K562 (cell line): Measurements from ENCODE around the gene MYLK4. TPM values are rescaled to one million over a fixed set of nuclear protein-coding genes. Genes with fewer than 3 reads are reported as not detected.

ENCODE experiments used
- FOXM1 ChIP-seq, 2 experiments: fragments of 450-650 bp in 1 of 2; sonication (generic) in 1 of 2; formaldehyde crosslinking in 1 of 2; IDR thresholded peaks; 2 replicates each; pipeline versions ENCODE4 v1.6.1 to v1.9.0; 2017 to 2022; ENCODE audit warnings: low read depth in 2 of 2, mild to moderate bottlenecking in 2 of 2, missing genetic modification reagents in 1 of 2, moderate library complexity in 1 of 2
- HDAC2 ChIP-seq: fragments of 450-650 bp; IDR thresholded peaks from 2 replicates; pipeline ENCODE4 v1.6.1; 2016; ENCODE audit warnings: mild to moderate bottlenecking
- NR4A1 ChIP-seq, 2 experiments: fragments of 250-450 bp in 1 of 2; fragments of 450-650 bp in 1 of 2; sonication (Bioruptor Pico) in 1 of 2; IDR thresholded peaks; 2 replicates each; pipeline versions ENCODE4 v1.4.0 to v1.6.1; 2016 to 2020; ENCODE audit warnings: mild to moderate bottlenecking in 2 of 2, missing compliant biosample characterization in 1 of 2, missing genetic modification characterization in 1 of 2, moderate library complexity in 1 of 2
- OTX1 ChIP-seq: fragments of 450-650 bp; formaldehyde crosslinking; IDR thresholded peaks from 2 replicates; pipeline ENCODE4 v1.4.0; 2022; ENCODE audit warnings: mild to moderate bottlenecking
- POU5F1 ChIP-seq: fragments of 150-350 bp; IDR thresholded peaks from 2 replicates; pipeline ENCODE4 v1.6.1; 2014; ENCODE audit warnings: borderline replicate concordance, low read length, low read depth, mild to moderate bottlenecking; ENCODE audit not compliant: partially characterized antibody
- RCOR1 ChIP-seq, 2 experiments: IDR thresholded peaks; 2 replicates each; pipeline ENCODE4 v1.6.1; 2012; ENCODE audit warnings: low read depth in 2 of 2, low read length in 2 of 2, borderline replicate concordance in 1 of 2, improper control_type of control experiment in 1 of 2
- TEAD4 ChIP-seq, 2 experiments: sonication (generic) in 1 of 2; formaldehyde crosslinking in 1 of 2; IDR thresholded peaks; 2 replicates each; pipeline versions ENCODE4 v1.6.1 to v1.8.0; 2012 to 2022; ENCODE audit warnings: borderline replicate concordance in 1 of 2, inconsistent platforms in 1 of 2, low read length in 1 of 2, mild to moderate bottlenecking in 1 of 2, missing genetic modification reagents in 1 of 2
- ZFP30 ChIP-seq: fragments of 250-450 bp; sonication (Bioruptor Pico); IDR thresholded peaks from 2 replicates; pipeline ENCODE4 v1.8.0; 2022; ENCODE audit warnings: moderate library complexity, mild to moderate bottlenecking, inconsistent platforms, borderline replicate concordance
- ZNF143 ChIP-seq: sonication (generic); formaldehyde crosslinking; IDR thresholded peaks from 2 replicates; pipeline ENCODE4 v1.9.0; 2022; ENCODE audit warnings: mild to moderate bottlenecking, missing genetic modification reagents
- polyA plus RNA-seq, 8 experiments: library from polyadenylated mRNA; depleted of rRNA in 4 of 8; stranded (reverse) in 5 of 8; unstranded in 3 of 8; fragments of >200 nt; fragmentation: Nextera tagmentation in 2 of 8; fragmentation: Illumina TruSeq in 1 of 8; extraction: Ambion mirVana in 2 of 8; extraction: Trizol in 1 of 8; gene quantifications; 2 replicates each; pipeline versions ENCODE4 v1.2.1 to v1.2.3, GENCODE V29; 2011 to 2014; ENCODE audit warnings: inconsistent platforms in 1 of 8, missing spikeins in 1 of 8
- total RNA-seq, 7 experiments: library from RNA; depleted of rRNA in 6 of 7; stranded (reverse); fragments of >200 nt in 6 of 7; fragmentation: Illumina TruSeq in 2 of 7; extraction: Trizol in 2 of 7; gene quantifications; 2 replicates each; pipeline versions ENCODE4 v1.2.1 to v1.2.3, GENCODE V29; 2011 to 2021; ENCODE audit warnings: low replicate concordance in 1 of 7
- TF ChIP-seq, protein P1 (sequence below): fragments of 450-650 bp; formaldehyde crosslinking; IDR thresholded peaks from 2 replicates; pipeline ENCODE4 v1.4.0; 2020; ENCODE audit warnings: mild to moderate bottlenecking, moderate library complexity
- TF ChIP-seq, protein P2 (sequence below): fragments of 250-450 bp; sonication (Bioruptor Pico); IDR thresholded peaks from 2 replicates; pipeline ENCODE4 v1.5.0; 2021; ENCODE audit warnings: mild to moderate bottlenecking, moderate library complexity
- TF ChIP-seq, protein P3 (sequence below): sonication (generic); formaldehyde crosslinking; IDR thresholded peaks from 2 replicates; pipeline ENCODE4 v1.8.1; 2023; ENCODE audit warnings: mild to moderate bottlenecking, missing genetic modification reagents, moderate library complexity
- TF ChIP-seq, protein P4 (sequence below): fragments of 450-650 bp; IDR thresholded peaks from 2 replicates; pipeline ENCODE4 v1.6.1; 2016
- TF ChIP-seq, protein P5 (sequence below), 3 experiments: IDR thresholded peaks in 2 of 3; conservative IDR thresholded peaks in 1 of 3; 2 replicates each; pipeline ENCODE4 v1.5.1; 2011 to 2012; ENCODE audit warnings: low read length in 3 of 3, mild to moderate bottlenecking in 3 of 3, control low read depth in 2 of 3, improper control_type of control experiment in 1 of 3, inconsistent platforms in 1 of 3, low read depth in 1 of 3, mixed read lengths in 1 of 3, moderate library complexity in 1 of 3; ENCODE audit not compliant: insufficient read depth in 2 of 3

Gene MYLK4
- total and polyA plus RNA-seq, 9 of the 15 experiments (the other 6 are each of a cell fraction or from before 2014, with no cell fraction given), result 0.01 to 0.15 (median 0.06) TPM

DNA sequence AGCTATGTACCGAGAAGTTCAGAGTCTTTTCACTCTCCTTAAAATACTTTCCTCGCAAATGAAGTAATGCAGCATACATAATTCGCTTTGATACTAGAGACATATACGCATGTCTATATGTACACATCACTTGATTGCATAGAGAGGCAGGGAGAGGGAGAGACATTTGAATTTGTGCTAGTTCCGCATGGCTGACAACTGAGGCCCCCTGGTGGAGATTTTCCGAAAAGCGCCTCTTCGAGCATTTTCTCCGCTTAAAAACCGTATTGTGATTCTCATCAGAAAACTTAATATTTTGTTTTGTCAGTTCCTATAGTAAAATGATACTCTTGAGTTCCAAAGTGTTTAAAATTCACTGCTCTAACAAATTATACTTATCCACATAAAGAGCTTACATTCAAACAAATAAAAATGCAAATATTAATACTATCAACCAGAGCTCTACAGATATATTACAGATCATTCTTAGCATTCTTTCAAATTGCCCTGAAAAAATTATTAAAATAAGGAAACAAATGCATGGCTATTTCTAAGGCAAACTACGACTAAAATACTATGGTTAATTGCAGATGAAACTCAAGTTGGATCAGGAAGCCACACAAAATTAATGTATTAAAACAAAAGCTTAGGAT, 637 bp downstream of the MYLK4 start (continued):
- TF ChIP-seq, protein P1, sequence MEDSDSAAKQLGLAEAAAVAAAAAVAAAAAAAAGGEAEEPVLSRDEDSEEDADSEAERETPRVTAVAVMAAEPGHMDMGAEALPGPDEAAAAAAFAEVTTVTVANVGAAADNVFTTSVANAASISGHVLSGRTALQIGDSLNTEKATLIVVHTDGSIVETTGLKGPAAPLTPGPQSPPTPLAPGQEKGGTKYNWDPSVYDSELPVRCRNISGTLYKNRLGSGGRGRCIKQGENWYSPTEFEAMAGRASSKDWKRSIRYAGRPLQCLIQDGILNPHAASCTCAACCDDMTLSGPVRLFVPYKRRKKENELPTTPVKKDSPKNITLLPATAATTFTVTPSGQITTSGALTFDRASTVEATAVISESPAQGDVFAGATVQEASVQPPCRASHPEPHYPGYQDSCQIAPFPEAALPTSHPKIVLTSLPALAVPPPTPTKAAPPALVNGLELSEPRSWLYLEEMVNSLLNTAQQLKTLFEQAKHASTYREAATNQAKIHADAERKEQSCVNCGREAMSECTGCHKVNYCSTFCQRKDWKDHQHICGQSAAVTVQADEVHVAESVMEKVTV (CRISPR knock-in tag), result 0 out of 2 replicates have a peak, but pooled peaks have one; percentile 20
- no peak for TF ChIP-seq OTX1 (CRISPR knock-in tag)
- peak; percentile 27; the same call in 1 of the 2 replicates for TF ChIP-seq TEAD4 (IDR thresholded peaks at IDR 0.05; ENCODE audit: low read length)
- TF ChIP-seq TEAD4 (CRISPR knock-in tag; IDR thresholded peaks at IDR 0.05; ENCODE audit: borderline replicate concordance), result no peak
- TF ChIP-seq, protein P2, sequence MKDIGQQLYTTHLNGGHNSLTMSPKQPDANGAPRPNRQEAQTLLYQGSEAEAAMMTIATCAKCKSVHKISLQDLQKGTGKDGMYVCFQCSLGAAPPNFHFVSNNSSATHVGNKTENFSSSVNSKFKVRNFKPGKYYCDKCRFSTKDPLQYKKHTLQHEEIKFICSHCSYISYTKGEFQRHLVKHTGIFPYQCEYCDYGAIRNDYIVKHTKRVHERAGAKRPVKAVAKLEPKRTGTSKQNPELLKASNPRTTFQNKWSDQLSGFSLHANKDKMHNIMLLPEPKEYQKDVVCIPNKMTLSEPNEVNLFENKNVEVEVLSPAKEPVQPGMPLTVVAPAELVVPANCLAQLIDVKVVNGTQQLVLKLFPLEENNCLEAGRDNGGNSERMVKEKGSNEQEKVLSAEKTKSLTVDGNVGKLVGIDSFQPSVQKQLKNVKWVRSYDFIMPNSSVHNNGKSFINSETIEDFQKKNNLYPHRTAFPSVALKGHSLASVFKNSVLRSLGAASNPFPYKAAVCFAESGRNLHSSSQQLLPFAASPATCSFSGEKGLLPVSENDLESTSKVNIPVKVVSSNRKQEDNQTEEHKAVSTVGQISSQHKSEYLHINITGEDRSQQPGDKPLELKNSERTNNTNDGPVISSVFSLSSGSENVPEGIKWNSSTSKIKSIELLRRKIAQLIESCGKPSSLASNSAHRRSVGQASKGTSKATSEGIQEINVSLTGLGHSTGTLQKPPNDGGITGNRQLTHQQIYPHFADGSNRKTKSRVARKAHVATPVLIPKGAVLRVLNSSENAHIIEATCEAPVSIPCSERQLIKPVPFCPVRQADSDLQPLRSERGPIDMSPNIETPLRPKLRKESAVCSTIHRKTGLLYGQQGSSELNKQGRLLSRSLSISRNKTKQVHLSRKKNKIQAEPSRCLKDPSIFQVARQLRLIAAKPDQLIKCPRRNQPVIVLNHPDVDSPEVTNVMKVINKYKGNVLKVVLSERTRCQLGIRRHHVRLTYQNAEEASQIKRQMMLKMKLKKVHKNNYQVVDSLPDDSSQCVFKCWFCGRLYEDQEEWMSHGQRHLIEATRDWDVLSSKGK, result no peak
- TF ChIP-seq NR4A1 (CRISPR knock-in tag; IDR thresholded peaks at IDR 0.05), result no peak
- TF ChIP-seq NR4A1 (tag; IDR thresholded peaks at IDR 0.05), result no peak
- TF ChIP-seq, protein P3, sequence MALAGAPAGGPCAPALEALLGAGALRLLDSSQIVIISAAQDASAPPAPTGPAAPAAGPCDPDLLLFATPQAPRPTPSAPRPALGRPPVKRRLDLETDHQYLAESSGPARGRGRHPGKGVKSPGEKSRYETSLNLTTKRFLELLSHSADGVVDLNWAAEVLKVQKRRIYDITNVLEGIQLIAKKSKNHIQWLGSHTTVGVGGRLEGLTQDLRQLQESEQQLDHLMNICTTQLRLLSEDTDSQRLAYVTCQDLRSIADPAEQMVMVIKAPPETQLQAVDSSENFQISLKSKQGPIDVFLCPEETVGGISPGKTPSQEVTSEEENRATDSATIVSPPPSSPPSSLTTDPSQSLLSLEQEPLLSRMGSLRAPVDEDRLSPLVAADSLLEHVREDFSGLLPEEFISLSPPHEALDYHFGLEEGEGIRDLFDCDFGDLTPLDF (CRISPR knock-in tag), result no peak
- TF ChIP-seq RCOR1 (IDR thresholded peaks at IDR 0.05; ENCODE audit: borderline replicate concordance in 1 of 2, low read depth in 2 of 2, low read length in 2 of 2), result 0 out of 4 replicates have a peak, but pooled peaks of 1 of the 2 experiments have one; percentile 8
- TF ChIP-seq FOXM1 (IDR thresholded peaks at IDR 0.05; ENCODE audit: low read depth), result peak; percentile 57; the same call in 1 of the 2 replicates
- TF ChIP-seq FOXM1 (CRISPR knock-in tag; IDR thresholded peaks at IDR 0.05; ENCODE audit: low read depth), result no peak
- 0 out of 2 replicates have a peak, but pooled peaks have one; percentile 20 for TF ChIP-seq HDAC2
- TF ChIP-seq, protein P4, sequence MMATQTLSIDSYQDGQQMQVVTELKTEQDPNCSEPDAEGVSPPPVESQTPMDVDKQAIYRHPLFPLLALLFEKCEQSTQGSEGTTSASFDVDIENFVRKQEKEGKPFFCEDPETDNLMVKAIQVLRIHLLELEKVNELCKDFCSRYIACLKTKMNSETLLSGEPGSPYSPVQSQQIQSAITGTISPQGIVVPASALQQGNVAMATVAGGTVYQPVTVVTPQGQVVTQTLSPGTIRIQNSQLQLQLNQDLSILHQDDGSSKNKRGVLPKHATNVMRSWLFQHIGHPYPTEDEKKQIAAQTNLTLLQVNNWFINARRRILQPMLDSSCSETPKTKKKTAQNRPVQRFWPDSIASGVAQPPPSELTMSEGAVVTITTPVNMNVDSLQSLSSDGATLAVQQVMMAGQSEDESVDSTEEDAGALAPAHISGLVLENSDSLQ, result 0 out of 2 replicates have a peak, but pooled peaks have one; percentile 26
- TF ChIP-seq ZNF143 (CRISPR knock-in tag), result no peak
- TF ChIP-seq, protein P5, sequence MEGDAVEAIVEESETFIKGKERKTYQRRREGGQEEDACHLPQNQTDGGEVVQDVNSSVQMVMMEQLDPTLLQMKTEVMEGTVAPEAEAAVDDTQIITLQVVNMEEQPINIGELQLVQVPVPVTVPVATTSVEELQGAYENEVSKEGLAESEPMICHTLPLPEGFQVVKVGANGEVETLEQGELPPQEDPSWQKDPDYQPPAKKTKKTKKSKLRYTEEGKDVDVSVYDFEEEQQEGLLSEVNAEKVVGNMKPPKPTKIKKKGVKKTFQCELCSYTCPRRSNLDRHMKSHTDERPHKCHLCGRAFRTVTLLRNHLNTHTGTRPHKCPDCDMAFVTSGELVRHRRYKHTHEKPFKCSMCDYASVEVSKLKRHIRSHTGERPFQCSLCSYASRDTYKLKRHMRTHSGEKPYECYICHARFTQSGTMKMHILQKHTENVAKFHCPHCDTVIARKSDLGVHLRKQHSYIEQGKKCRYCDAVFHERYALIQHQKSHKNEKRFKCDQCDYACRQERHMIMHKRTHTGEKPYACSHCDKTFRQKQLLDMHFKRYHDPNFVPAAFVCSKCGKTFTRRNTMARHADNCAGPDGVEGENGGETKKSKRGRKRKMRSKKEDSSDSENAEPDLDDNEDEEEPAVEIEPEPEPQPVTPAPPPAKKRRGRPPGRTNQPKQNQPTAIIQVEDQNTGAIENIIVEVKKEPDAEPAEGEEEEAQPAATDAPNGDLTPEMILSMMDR (IDR thresholded peaks at IDR 0.05 in 2 of 3, conservative IDR thresholded peaks at IDR 0.05 in 1 of 3; ENCODE audit: insufficient read depth in 2 of 3, low read depth in 1 of 3, low read length in 3 of 3), result peak; percentile 79 to 93 (median 90)
- no peak for TF ChIP-seq POU5F1
- TF ChIP-seq ZFP30, result no peak
